A549 treated with RU486 at 1 μM for 4 hours (cell line): ENCODE measurements around the gene NUDT13. TPM values are rescaled to one million over a fixed set of nuclear protein-coding genes. Genes with fewer than 3 reads are reported as not detected.

Experiments
- total RNA-seq: library from RNA; stranded (reverse); fragments of 200-300 nt; extraction: Qiagen RNA extraction; gene quantifications from 5 replicates; pipeline ENCODE4 v1.2.3, GENCODE V29; 2022; ENCODE audit warnings: low read depth

The NUDT13 gene
- total RNA-seq = 1.8 to 3.0 TPM (median 2.3 TPM) in 5 replicates

GRCh38 chr10:73110345-73110849, at the start of gene NUDT13:
Gene NUDT13, plus strand, starts transcription at chr10:73110455. Its CDS starts 3,911 bp downstream, at chr10:73114366.

GRCh38 chr10:73096449-73097304, 13.6 kb upstream of the NUDT13 start, which contains the start of gene P4HA1:
Gene P4HA1, minus strand, starts transcription at chr10:73096866. Its CDS starts 21,983 bp downstream, at chr10:73074883.

GRCh38 chr10:73167783-73168464, 57.7 kb downstream of the NUDT13 start, which contains the start of the genes ECD and FAM149B1:
Gene ECD, minus strand, starts transcription at chr10:73168008. Its CDS starts 4,071 bp downstream, at chr10:73163937.
Gene FAM149B1, plus strand, starts transcription at chr10:73168119. Its CDS starts 221 bp downstream, at chr10:73168340.

Other genes with a start within 250 kb of the NUDT13 start
- gene OIT3, start 216.7 kb upstream of the NUDT13 start, total RNA-seq = 0.06 to 0.08 TPM in 2 of 5 replicates, not detected in the others
- not detected in 5 replicates for gene PLA2G12B, start 155.6 kb upstream of the NUDT13 start, total RNA-seq
- gene P4HA1, start 13.6 kb upstream of the NUDT13 start, total RNA-seq = 12.9 to 26.3 TPM (median 21.1 TPM) in 5 replicates
- 24.9 to 32.3 TPM (median 26.6 TPM) in 5 replicates for gene ECD, start 57.6 kb downstream of the NUDT13 start, total RNA-seq
- 5.8 to 7.9 TPM (median 7.3 TPM) in 5 replicates for gene FAM149B1, start 57.7 kb downstream of the NUDT13 start, total RNA-seq
- 48.0 to 52.7 TPM (median 51.6 TPM) in 5 replicates for gene DNAJC9, start 136.8 kb downstream of the NUDT13 start, total RNA-seq
- 122 to 194 TPM (median 178 TPM) in 5 replicates for gene MRPS16, start 142.2 kb downstream of the NUDT13 start, total RNA-seq
- 0.11 to 0.16 TPM (median 0.14 TPM) in 5 replicates for gene CFAP70, start 248.4 kb downstream of the NUDT13 start, total RNA-seq